GM12892 (cell line): Measurements from ENCODE around the gene LRRC23.

Source experiments
- DNase-seq: peaks from one replicate; pipeline ENCODE4 v3.0.0; 2011; ENCODE audit not compliant: insufficient read length
- FAIRE-seq: peaks from 2 replicates; lab custom pipeline; 2011; peaks lifted over from hg19 to GRCh38; lab: Jason Lieb, UNC
- POLR2A ChIP-seq: IDR thresholded peaks from 2 replicates; pipeline ENCODE4 v1.6.1; 2011; ENCODE audit warnings: low read depth, low read length, control low read depth
- POLR2AphosphoS5 ChIP-seq: IDR thresholded peaks from 2 replicates; pipeline ENCODE4 v1.6.1; 2011; ENCODE audit warnings: low read depth, low read length, control low read depth
- TAF1 ChIP-seq: IDR thresholded peaks from 2 replicates; pipeline ENCODE4 v1.6.1; 2011; ENCODE audit warnings: low read depth, mild to moderate bottlenecking, control low read depth, low read length, borderline replicate concordance

Gene LRRC23

DNA sequence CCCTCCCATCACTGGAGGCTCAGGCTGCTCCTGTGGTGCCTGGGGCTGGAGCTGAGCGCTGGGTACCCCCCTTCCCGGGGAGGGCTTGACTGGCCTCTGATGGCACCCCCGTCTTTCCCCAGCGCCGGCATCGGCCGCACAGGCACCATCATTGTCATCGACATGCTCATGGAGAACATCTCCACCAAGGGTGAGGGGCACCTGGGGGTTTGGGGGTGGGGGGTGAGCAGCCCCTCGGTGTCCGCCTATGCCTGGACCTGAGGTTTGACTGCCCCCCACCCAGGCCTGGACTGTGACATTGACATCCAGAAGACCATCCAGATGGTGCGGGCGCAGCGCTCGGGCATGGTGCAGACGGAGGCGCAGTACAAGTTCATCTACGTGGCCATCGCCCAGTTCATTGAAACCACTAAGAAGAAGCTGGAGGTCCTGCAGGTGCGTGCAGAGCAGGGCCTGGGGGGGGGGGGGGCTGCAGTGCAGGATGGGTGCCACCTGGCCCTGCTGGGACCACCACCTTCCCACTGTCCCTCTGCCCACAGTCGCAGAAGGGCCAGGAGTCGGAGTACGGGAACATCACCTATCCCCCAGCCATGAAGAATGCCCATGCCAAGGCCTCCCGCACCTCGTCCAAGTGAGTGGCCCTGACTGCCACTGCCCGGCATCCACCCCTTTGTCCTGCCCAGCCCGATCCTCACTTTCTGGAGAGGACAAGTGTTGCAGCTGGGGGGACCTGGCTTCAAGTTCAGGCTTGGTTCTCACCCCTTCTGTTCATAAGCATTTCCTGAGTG, 55.4 kb downstream of the LRRC23 start:
- FAIRE-seq (peak; percentile 17), DNase-seq (no peak)
- no peak for TF ChIP-seq TAF1
- no peak; the same call in 1 of the 2 replicates for TF ChIP-seq POLR2AphosphoS5
- TF ChIP-seq POLR2A, result no peak

- FAIRE-seq (no peak), DNase-seq (no peak)
- TF ChIP-seq POLR2A (peak; percentile 55; the same call in 1 of the 2 replicates), TAF1 (no peak), POLR2AphosphoS5 (peak; percentile 17)
These were observed 56.1 kb downstream of the LRRC23 start for GRCh38 chr12:6960593-6961277.

DNA sequence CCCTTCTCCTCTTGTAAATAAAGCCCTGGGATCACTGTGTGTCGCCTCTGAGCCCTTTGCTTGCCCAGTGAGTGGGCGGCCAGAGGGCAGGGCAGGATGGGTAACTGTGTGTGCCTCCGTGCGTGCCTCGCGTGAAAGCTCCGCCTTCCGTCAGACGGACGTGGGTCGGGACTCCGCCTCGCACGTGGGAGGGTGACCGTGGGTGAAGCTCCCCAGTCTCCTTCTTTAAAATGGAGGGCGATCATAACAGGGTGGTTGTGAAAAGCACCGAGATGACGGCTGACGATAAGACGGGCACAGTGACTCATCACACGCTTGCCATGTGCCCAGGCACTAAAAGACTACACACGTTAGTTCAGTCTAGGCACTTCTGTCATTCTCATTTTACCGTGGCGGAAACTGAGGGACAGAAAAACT, 56.7 kb downstream of the LRRC23 start:
- TF ChIP-seq POLR2AphosphoS5 (no peak; the same call in 1 of the 2 replicates), POLR2A (no peak; the same call in 1 of the 2 replicates), TAF1 (no peak)
- DNase-seq (no peak), FAIRE-seq (peak; percentile 95)

- no peak for FAIRE-seq
- DNase-seq, result no peak
- TF ChIP-seq POLR2AphosphoS5 (peak; percentile 79; the same call in 1 of the 2 replicates), POLR2A (peak; percentile 62), TAF1 (peak; percentile 42; the same call in 1 of the 2 replicates)
These were observed 57.2 kb downstream of the LRRC23 start for GRCh38 chr12:6961695-6962284.

- no peak for FAIRE-seq
- no peak for DNase-seq
- TF ChIP-seq TAF1 (0 out of 2 replicates have a peak, but pooled peaks have one; percentile 7), POLR2AphosphoS5 (no peak; the same call in 1 of the 2 replicates), POLR2A (peak; percentile 6)
These were observed 57.8 kb downstream of the LRRC23 start for GRCh38 chr12:6962285-6963015.

GRCh38 chr12:6963016-6963731, 58.6 kb downstream of the LRRC23 start:
- no peak for DNase-seq
- no peak for FAIRE-seq

More at GRCh38 chr12:6963016-6963731, 58.6 kb downstream of the LRRC23 start:
- TF ChIP-seq TAF1, result no peak
- no peak; the same call in 1 of the 2 replicates for TF ChIP-seq POLR2A
- no peak for TF ChIP-seq POLR2AphosphoS5
